ENCODE data around the gene ZHX3. TPM values are rescaled to one million over a fixed set of nuclear protein-coding genes. Genes with fewer than 3 reads are reported as not detected.

The ZHX3 gene
- total RNA-seq, 1 experiment from 2014 or later = 9.6 TPM

DNA sequence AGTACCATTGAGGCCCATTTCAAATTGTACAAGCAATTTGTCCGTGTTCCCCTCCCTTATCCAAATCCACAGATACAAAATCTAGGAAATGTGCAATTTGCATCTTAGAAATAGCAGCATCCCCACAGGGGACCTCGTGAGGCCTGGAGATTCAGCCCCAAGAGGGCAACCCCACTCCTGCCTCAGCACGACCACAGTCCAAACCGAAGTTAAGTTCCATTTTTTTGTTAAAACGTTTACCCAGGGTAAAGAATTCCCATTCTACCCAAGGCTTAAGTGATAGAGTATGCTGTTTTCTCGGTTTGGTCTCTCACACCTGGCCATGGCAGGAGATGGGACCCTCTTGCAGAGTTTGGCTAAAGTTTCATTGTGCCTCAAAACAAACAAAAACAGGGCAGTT is 139.0 kb downstream of the ZHX3 start:
- CTCF ChIA-PET = interaction anchor here (0.8 kb wide), 1 partner anchor 188 kb away, joined by 3 read pairs; no protein-coding TSS in a partner anchor
- Mint-ChIP-seq H3K9me3 (no peaks in the 10 kb centered on the region), H3K27me3 (ENCODE audit: low read depth) (no peaks in the 10 kb centered on the region), H3K27ac (peak overlapping the region; percentile 78; the same call in 1 of the 2 replicates), H3K4me1 (peaks cover 13% of the 10 kb centered on the region), H3K4me3 (no peak overlapping the region), H3K36me3 (peaks cover 27% of the 10 kb centered on the region)
- no peak for DNase-seq (ENCODE audit: low spot score)
- POLR2A ChIA-PET = no interaction called here
- ATAC-seq = no peak
- TF ChIP-seq, protein P1, sequence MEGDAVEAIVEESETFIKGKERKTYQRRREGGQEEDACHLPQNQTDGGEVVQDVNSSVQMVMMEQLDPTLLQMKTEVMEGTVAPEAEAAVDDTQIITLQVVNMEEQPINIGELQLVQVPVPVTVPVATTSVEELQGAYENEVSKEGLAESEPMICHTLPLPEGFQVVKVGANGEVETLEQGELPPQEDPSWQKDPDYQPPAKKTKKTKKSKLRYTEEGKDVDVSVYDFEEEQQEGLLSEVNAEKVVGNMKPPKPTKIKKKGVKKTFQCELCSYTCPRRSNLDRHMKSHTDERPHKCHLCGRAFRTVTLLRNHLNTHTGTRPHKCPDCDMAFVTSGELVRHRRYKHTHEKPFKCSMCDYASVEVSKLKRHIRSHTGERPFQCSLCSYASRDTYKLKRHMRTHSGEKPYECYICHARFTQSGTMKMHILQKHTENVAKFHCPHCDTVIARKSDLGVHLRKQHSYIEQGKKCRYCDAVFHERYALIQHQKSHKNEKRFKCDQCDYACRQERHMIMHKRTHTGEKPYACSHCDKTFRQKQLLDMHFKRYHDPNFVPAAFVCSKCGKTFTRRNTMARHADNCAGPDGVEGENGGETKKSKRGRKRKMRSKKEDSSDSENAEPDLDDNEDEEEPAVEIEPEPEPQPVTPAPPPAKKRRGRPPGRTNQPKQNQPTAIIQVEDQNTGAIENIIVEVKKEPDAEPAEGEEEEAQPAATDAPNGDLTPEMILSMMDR (IDR thresholded peaks at IDR 0.05) = no peak
- TF ChIP-seq, protein P2, sequence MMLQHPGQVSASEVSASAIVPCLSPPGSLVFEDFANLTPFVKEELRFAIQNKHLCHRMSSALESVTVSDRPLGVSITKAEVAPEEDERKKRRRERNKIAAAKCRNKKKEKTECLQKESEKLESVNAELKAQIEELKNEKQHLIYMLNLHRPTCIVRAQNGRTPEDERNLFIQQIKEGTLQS (CRISPR knock-in tag; conservative IDR thresholded peaks at IDR 0.05) = no peak
- TF ChIP-seq CREB1 (CRISPR knock-in tag; IDR thresholded peaks at IDR 0.05) (no peak), ZSCAN18 (CRISPR knock-in tag; IDR thresholded peaks at IDR 0.05) (no peak), PRRX2 (CRISPR knock-in tag; IDR thresholded peaks at IDR 0.05) (no peak), ATF1 (CRISPR knock-in tag; IDR thresholded peaks at IDR 0.05) (no peak), HMGXB4 (CRISPR knock-in tag; IDR thresholded peaks at IDR 0.05) (no peak), MAX (CRISPR knock-in tag; IDR thresholded peaks at IDR 0.05) (no peak), TEAD1 (CRISPR knock-in tag; IDR thresholded peaks at IDR 0.05) (no peak), ZNF423 (CRISPR knock-in tag; IDR thresholded peaks at IDR 0.05) (no peak), CREM (CRISPR knock-in tag; IDR thresholded peaks at IDR 0.05) (no peak), NFATC4 (CRISPR knock-in tag; IDR thresholded peaks at IDR 0.05) (no peak)
- TF ChIP-seq, protein P3, sequence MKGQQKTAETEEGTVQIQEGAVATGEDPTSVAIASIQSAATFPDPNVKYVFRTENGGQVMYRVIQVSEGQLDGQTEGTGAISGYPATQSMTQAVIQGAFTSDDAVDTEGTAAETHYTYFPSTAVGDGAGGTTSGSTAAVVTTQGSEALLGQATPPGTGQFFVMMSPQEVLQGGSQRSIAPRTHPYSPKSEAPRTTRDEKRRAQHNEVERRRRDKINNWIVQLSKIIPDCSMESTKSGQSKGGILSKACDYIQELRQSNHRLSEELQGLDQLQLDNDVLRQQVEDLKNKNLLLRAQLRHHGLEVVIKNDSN (CRISPR knock-in tag; IDR thresholded peaks at IDR 0.05) = no peak
- TF ChIP-seq, protein P4, sequence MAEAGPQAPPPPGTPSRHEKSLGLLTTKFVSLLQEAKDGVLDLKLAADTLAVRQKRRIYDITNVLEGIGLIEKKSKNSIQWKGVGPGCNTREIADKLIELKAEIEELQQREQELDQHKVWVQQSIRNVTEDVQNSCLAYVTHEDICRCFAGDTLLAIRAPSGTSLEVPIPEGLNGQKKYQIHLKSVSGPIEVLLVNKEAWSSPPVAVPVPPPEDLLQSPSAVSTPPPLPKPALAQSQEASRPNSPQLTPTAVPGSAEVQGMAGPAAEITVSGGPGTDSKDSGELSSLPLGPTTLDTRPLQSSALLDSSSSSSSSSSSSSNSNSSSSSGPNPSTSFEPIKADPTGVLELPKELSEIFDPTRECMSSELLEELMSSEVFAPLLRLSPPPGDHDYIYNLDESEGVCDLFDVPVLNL (CRISPR knock-in tag; IDR thresholded peaks at IDR 0.05; ENCODE audit: borderline replicate concordance, low read depth) = no peak
- TF ChIP-seq, protein P5, sequence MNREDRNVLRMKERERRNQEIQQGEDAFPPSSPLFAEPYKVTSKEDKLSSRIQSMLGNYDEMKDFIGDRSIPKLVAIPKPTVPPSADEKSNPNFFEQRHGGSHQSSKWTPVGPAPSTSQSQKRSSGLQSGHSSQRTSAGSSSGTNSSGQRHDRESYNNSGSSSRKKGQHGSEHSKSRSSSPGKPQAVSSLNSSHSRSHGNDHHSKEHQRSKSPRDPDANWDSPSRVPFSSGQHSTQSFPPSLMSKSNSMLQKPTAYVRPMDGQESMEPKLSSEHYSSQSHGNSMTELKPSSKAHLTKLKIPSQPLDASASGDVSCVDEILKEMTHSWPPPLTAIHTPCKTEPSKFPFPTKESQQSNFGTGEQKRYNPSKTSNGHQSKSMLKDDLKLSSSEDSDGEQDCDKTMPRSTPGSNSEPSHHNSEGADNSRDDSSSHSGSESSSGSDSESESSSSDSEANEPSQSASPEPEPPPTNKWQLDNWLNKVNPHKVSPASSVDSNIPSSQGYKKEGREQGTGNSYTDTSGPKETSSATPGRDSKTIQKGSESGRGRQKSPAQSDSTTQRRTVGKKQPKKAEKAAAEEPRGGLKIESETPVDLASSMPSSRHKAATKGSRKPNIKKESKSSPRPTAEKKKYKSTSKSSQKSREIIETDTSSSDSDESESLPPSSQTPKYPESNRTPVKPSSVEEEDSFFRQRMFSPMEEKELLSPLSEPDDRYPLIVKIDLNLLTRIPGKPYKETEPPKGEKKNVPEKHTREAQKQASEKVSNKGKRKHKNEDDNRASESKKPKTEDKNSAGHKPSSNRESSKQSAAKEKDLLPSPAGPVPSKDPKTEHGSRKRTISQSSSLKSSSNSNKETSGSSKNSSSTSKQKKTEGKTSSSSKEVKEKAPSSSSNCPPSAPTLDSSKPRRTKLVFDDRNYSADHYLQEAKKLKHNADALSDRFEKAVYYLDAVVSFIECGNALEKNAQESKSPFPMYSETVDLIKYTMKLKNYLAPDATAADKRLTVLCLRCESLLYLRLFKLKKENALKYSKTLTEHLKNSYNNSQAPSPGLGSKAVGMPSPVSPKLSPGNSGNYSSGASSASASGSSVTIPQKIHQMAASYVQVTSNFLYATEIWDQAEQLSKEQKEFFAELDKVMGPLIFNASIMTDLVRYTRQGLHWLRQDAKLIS (CRISPR knock-in tag; IDR thresholded peaks at IDR 0.05; ENCODE audit: borderline replicate concordance) = no peak
- TF ChIP-seq, protein P6, sequence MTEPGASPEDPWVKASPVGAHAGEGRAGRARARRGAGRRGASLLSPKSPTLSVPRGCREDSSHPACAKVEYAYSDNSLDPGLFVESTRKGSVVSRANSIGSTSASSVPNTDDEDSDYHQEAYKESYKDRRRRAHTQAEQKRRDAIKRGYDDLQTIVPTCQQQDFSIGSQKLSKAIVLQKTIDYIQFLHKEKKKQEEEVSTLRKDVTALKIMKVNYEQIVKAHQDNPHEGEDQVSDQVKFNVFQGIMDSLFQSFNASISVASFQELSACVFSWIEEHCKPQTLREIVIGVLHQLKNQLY (CRISPR knock-in tag; IDR thresholded peaks at IDR 0.05) = no peak
- TF ChIP-seq, protein P7, sequence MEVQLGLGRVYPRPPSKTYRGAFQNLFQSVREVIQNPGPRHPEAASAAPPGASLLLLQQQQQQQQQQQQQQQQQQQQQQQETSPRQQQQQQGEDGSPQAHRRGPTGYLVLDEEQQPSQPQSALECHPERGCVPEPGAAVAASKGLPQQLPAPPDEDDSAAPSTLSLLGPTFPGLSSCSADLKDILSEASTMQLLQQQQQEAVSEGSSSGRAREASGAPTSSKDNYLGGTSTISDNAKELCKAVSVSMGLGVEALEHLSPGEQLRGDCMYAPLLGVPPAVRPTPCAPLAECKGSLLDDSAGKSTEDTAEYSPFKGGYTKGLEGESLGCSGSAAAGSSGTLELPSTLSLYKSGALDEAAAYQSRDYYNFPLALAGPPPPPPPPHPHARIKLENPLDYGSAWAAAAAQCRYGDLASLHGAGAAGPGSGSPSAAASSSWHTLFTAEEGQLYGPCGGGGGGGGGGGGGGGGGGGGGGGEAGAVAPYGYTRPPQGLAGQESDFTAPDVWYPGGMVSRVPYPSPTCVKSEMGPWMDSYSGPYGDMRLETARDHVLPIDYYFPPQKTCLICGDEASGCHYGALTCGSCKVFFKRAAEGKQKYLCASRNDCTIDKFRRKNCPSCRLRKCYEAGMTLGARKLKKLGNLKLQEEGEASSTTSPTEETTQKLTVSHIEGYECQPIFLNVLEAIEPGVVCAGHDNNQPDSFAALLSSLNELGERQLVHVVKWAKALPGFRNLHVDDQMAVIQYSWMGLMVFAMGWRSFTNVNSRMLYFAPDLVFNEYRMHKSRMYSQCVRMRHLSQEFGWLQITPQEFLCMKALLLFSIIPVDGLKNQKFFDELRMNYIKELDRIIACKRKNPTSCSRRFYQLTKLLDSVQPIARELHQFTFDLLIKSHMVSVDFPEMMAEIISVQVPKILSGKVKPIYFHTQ (CRISPR knock-in tag; IDR thresholded peaks at IDR 0.05) = no peak

Data from WTC11 (cell line).